ENCODE measurements around the gene CEP152.

Gene CEP152

DNA sequence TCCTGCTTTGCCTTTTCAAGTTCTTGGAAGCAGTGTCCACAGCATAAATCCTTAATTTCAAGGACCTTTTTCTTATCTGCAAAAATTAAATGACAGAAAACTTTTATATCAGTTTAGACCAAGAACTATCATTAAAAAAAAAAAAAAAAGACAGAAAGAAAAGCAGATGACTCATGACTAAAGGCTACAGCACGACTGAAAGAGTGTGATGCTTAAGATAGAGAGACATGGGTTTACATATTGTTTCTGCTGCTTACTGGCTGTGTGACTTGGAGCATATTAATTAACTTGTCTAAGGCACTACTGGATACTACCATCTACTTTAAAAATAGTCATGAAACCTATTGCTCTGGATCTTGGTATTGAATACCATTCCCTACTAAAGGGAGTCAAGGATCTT is 62.3 kb downstream of the CEP152 start:
- Histone ChIP-seq H3K9me3 (ENCODE audit: insufficient read depth, low read depth, low read length) (no peaks in the 10 kb centered on the region), H3K4me3 (ENCODE audit: low read depth, low read length) (no peak overlapping the region), H3K18ac (ENCODE audit: low read length) (no peak overlapping the region), H4K8ac (ENCODE audit: low read depth, low read length) (no peak overlapping the region), H2BK5ac (ENCODE audit: low read depth, low read length, poor library complexity) (no peak overlapping the region), H2AK5ac (ENCODE audit: low read length) (no peak overlapping the region), H2BK120ac (ENCODE audit: insufficient read depth, low read length, poor library complexity) (no peak overlapping the region), H3K9ac (ENCODE audit: low read length) (no peak overlapping the region), H3K23ac (ENCODE audit: low read length) (no peak overlapping the region), H3K27ac (ENCODE audit: low read depth, low read length) (no peak overlapping the region), H3K14ac (ENCODE audit: low read length) (no peak overlapping the region), H3K27me3 (ENCODE audit: insufficient read depth, low read length) (no peaks in the 10 kb centered on the region), H4K91ac (ENCODE audit: low read depth, low read length) (no peak overlapping the region), H2AFZ (ENCODE audit: insufficient read depth, low read length, poor library complexity) (no peak overlapping the region), H3K79me1 (ENCODE audit: low read length) (no peaks in the 10 kb centered on the region), H3K4ac (ENCODE audit: low read depth, low read length) (no peak overlapping the region), H3K4me2 (ENCODE audit: low read length) (no peak overlapping the region), H3K36me3 (ENCODE audit: control insufficient read depth in 1 of 2, insufficient read depth in 2 of 2, low read length in 2 of 2) (no peaks in the 10 kb centered on the region), H2BK12ac (ENCODE audit: low read length) (no peak overlapping the region), H3K4me1 (ENCODE audit: control insufficient read depth in 1 of 2, insufficient read depth in 2 of 2, low read length in 2 of 2) (no peaks in the 10 kb centered on the region), H4K12ac (ENCODE audit: low read depth, low read length) (no peak overlapping the region), H3K79me2 (ENCODE audit: control insufficient read depth, insufficient read depth, low read length, poor library complexity) (no peaks in the 10 kb centered on the region)
- no peak for DNase-seq
- no CpG with 5 or more reads among the region's 1 CpG for WGBS (ENCODE audit: extremely low coverage, insufficient coverage, insufficient read length)

DNA sequence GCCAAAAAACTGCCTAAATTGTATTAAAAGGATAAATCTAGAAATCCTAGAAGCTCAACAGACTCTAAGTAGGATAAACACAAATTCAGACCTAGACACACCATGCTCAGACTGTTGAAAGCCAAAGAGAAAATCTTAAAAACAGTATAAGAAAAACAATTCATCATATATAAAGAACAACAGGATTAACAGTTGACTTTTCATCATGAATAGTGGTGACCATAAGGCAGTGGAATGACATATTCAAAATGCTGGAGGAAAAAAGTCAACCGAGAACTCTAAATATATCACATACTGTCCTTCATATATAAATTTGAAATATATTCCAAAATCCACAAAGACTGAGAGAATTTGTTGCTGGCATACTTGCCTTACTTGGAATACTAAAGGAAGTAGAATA is 77.3 kb downstream of the CEP152 start:
- H3K27ac ChIP-seq (ENCODE audit: low read depth, low read length) = no peak overlapping the region
- H3K4me3 ChIP-seq (ENCODE audit: low read depth, low read length) = no peak overlapping the region
- no peak overlapping the region for H3K4ac ChIP-seq (ENCODE audit: low read depth, low read length)
- H3K36me3 ChIP-seq (ENCODE audit: control insufficient read depth in 1 of 2, insufficient read depth in 2 of 2, low read length in 2 of 2) = no peaks in the 10 kb centered on the region
- H4K12ac ChIP-seq (ENCODE audit: low read depth, low read length) = no peak overlapping the region
- H3K18ac ChIP-seq (ENCODE audit: low read length) = no peak overlapping the region
- no peak overlapping the region for H3K23ac ChIP-seq (ENCODE audit: low read length)
- H3K14ac ChIP-seq (ENCODE audit: low read length) = no peak overlapping the region
- H3K27me3 ChIP-seq (ENCODE audit: insufficient read depth, low read length) = no peaks in the 10 kb centered on the region
- H3K9me3 ChIP-seq (ENCODE audit: insufficient read depth, low read depth, low read length) = no peaks in the 10 kb centered on the region
- no peak for DNase-seq
- no peak overlapping the region for H4K91ac ChIP-seq (ENCODE audit: low read depth, low read length)
- no peaks in the 10 kb centered on the region for H3K4me1 ChIP-seq (ENCODE audit: control insufficient read depth in 1 of 2, insufficient read depth in 2 of 2, low read length in 2 of 2)
- H2AFZ ChIP-seq (ENCODE audit: insufficient read depth, low read length, poor library complexity) = no peak overlapping the region
- H3K4me2 ChIP-seq (ENCODE audit: low read length) = no peak overlapping the region
- H3K79me2 ChIP-seq (ENCODE audit: control insufficient read depth, insufficient read depth, low read length, poor library complexity) = no peaks in the 10 kb centered on the region
- H2BK5ac ChIP-seq (ENCODE audit: low read depth, low read length, poor library complexity) = no peak overlapping the region
- no peaks in the 10 kb centered on the region for H3K79me1 ChIP-seq (ENCODE audit: low read length)
- no peak overlapping the region for H4K8ac ChIP-seq (ENCODE audit: low read depth, low read length)
- no CpG with 5 or more reads among the region's 1 CpG for WGBS (ENCODE audit: extremely low coverage, insufficient coverage, insufficient read length)
- H2AK5ac ChIP-seq (ENCODE audit: low read length) = no peak overlapping the region
- no peak overlapping the region for H2BK12ac ChIP-seq (ENCODE audit: low read length)
- H2BK120ac ChIP-seq (ENCODE audit: insufficient read depth, low read length, poor library complexity) = no peak overlapping the region
- no peak overlapping the region for H3K9ac ChIP-seq (ENCODE audit: low read length)

DNA sequence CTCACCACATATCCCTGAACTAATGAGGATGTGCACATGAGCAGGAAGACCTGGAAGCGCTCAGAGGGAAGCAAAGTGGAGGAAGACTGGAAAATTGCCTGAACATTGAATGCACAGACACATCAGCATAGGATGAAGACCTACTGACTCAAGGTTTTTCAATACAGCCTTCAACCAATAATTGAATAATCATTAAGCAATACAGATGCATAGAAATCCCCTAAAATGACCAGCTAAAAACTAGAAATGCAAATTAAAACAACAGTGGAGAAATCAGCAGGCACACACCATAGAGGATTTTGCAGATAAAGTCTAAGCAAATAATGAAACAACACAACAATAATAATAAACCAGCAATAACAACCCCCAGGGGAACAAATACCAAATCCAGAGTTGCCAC is 80.4 kb downstream of the CEP152 start:
- H4K8ac ChIP-seq (ENCODE audit: low read depth, low read length) = no peak overlapping the region
- no peaks in the 10 kb centered on the region for H3K79me1 ChIP-seq (ENCODE audit: low read length)
- H3K4me2 ChIP-seq (ENCODE audit: low read length) = no peak overlapping the region
- H3K9ac ChIP-seq (ENCODE audit: low read length) = no peak overlapping the region
- no peak overlapping the region for H2BK120ac ChIP-seq (ENCODE audit: insufficient read depth, low read length, poor library complexity)
- no peaks in the 10 kb centered on the region for H3K79me2 ChIP-seq (ENCODE audit: control insufficient read depth, insufficient read depth, low read length, poor library complexity)
- H3K27ac ChIP-seq (ENCODE audit: low read depth, low read length) = no peak overlapping the region
- H3K4me1 ChIP-seq (ENCODE audit: control insufficient read depth in 1 of 2, insufficient read depth in 2 of 2, low read length in 2 of 2) = no peaks in the 10 kb centered on the region
- H4K12ac ChIP-seq (ENCODE audit: low read depth, low read length) = no peak overlapping the region
- no peaks in the 10 kb centered on the region for H3K27me3 ChIP-seq (ENCODE audit: insufficient read depth, low read length)
- no peak overlapping the region for H3K14ac ChIP-seq (ENCODE audit: low read length)
- H3K23ac ChIP-seq (ENCODE audit: low read length) = no peak overlapping the region
- H3K4ac ChIP-seq (ENCODE audit: low read depth, low read length) = no peak overlapping the region
- H3K9me3 ChIP-seq (ENCODE audit: insufficient read depth, low read depth, low read length) = no peaks in the 10 kb centered on the region
- H2BK5ac ChIP-seq (ENCODE audit: low read depth, low read length, poor library complexity) = no peak overlapping the region
- no CpG with 5 or more reads among the region's 1 CpG for WGBS (ENCODE audit: extremely low coverage, insufficient coverage, insufficient read length)
- no peak for DNase-seq
- no peak overlapping the region for H3K18ac ChIP-seq (ENCODE audit: low read length)
- no peak overlapping the region for H2BK12ac ChIP-seq (ENCODE audit: low read length)
- H2AFZ ChIP-seq (ENCODE audit: insufficient read depth, low read length, poor library complexity) = no peak overlapping the region
- no peak overlapping the region for H2AK5ac ChIP-seq (ENCODE audit: low read length)
- H3K36me3 ChIP-seq (ENCODE audit: control insufficient read depth in 1 of 2, insufficient read depth in 2 of 2, low read length in 2 of 2) = no peaks in the 10 kb centered on the region
- no peak overlapping the region for H3K4me3 ChIP-seq (ENCODE audit: low read depth, low read length)
- no peak overlapping the region for H4K91ac ChIP-seq (ENCODE audit: low read depth, low read length)

DNA sequence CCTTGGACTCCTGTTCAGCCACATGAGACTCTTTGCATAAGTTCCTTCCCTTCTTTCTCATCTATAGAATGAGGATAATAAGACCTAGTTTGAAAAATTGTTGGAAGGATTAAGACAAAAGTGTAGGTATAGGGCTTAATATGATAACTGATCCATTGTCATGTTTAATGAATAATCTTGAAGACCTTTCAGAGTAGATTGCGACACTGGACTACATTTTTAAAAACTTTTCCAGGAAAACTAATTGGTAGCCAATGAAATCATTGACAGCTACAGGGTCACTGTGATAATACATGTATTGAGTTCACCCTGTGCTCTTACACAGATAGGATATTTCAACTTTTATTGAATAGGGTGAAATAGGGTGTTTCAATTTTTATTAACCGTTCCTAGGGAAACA is 86.9 kb downstream of the CEP152 start:
- Histone ChIP-seq H3K36me3 (ENCODE audit: control insufficient read depth in 1 of 2, insufficient read depth in 2 of 2, low read length in 2 of 2) (no peaks in the 10 kb centered on the region), H2AK5ac (ENCODE audit: low read length) (no peak overlapping the region), H3K4me2 (ENCODE audit: low read length) (no peak overlapping the region), H3K9ac (ENCODE audit: low read length) (no peak overlapping the region), H4K12ac (ENCODE audit: low read depth, low read length) (no peak overlapping the region), H3K14ac (ENCODE audit: low read length) (no peak overlapping the region), H4K8ac (ENCODE audit: low read depth, low read length) (no peak overlapping the region), H3K4me3 (ENCODE audit: low read depth, low read length) (no peak overlapping the region), H3K23ac (ENCODE audit: low read length) (no peak overlapping the region), H3K79me2 (ENCODE audit: control insufficient read depth, insufficient read depth, low read length, poor library complexity) (no peaks in the 10 kb centered on the region), H3K9me3 (ENCODE audit: insufficient read depth, low read depth, low read length) (no peaks in the 10 kb centered on the region), H2BK12ac (ENCODE audit: low read length) (no peak overlapping the region), H3K4ac (ENCODE audit: low read depth, low read length) (no peak overlapping the region), H3K79me1 (ENCODE audit: low read length) (no peaks in the 10 kb centered on the region), H2BK120ac (ENCODE audit: insufficient read depth, low read length, poor library complexity) (no peak overlapping the region), H4K91ac (ENCODE audit: low read depth, low read length) (no peak overlapping the region), H3K18ac (ENCODE audit: low read length) (no peak overlapping the region), H2BK5ac (ENCODE audit: low read depth, low read length, poor library complexity) (no peak overlapping the region), H3K4me1 (ENCODE audit: control insufficient read depth in 1 of 2, insufficient read depth in 2 of 2, low read length in 2 of 2) (peaks cover 0 to 2% of the 10 kb centered on the region in 2 experiments), H2AFZ (ENCODE audit: insufficient read depth, low read length, poor library complexity) (no peak overlapping the region), H3K27ac (ENCODE audit: low read depth, low read length) (no peak overlapping the region), H3K27me3 (ENCODE audit: insufficient read depth, low read length) (no peaks in the 10 kb centered on the region)
- no CpG with 5 or more reads among the region's 2 CpGs for WGBS (ENCODE audit: extremely low coverage, insufficient coverage, insufficient read length)
- no peak for DNase-seq

Data from trophoblast cell (in vitro differentiated cells and primary cell).